HG03378 (cell line): Measurements from ENCODE around the gene REELD1.

Source experiments
- ATAC-seq: cut with Tn5 transposase; IDR thresholded peaks from one replicate; pipeline ENCODE4 v1.9.1; 2021; ENCODE audit warnings: mild to moderate bottlenecking, moderate library complexity; ENCODE audit not compliant: unreplicated experiment

Gene REELD1

DNA sequence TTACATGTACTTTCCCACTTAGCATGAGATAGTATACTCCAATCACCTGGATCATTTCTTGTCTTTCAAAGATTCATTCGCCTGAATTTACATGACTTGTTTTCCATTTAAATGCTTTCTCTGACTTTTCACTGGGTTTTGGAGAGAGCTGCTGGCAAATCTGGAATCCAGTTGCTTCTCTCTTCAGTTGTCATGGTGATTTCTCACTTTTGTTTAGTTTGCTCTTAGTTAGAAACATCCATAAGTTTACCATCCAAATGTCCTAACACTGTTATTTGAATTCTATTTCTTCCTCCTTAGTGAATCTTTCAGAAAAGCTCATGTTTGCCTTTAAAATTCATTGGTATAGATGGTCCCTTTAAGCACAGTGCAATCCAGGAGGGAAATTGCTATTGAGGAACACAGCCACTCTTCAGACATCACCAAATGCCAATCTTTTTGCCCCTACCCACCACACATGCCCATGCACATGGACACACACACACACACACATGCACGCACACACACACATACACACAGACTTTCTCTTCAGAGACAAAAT is 51.7 kb downstream of the REELD1 start:
- ATAC-seq = no peak

GRCh38 chr4:146267826-146268225 is 53.5 kb downstream of the REELD1 start:
- ATAC-seq = no peak

GRCh38 chr4:146269228-146269653 is 54.9 kb downstream of the REELD1 start:
- ATAC-seq = peak; percentile 56

GRCh38 chr4:146271466-146271865 is 57.1 kb downstream of the REELD1 start:
- ATAC-seq = no peak

GRCh38 chr4:146273204-146273901 is 59.0 kb downstream of the REELD1 start:
- ATAC-seq = peak; percentile 82

DNA sequence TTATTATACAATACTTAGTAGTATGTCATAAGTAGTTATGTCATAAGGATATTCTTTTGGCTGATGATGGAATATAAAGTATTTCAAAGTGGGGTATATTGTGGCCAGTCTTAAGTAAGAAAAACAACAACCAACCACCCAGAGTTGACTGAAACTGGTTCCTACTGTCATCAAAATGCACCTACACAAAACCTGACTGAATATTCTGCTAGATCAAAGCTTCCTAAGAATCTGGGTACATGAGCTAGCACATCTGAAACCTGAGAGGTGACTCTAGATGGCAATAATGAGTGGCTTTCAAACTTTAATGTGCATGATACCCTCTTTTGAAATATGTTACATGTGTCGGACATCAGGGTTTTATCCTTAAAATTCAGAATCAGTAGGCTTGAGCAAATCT is 60.4 kb downstream of the REELD1 start:
- no peak for ATAC-seq

DNA sequence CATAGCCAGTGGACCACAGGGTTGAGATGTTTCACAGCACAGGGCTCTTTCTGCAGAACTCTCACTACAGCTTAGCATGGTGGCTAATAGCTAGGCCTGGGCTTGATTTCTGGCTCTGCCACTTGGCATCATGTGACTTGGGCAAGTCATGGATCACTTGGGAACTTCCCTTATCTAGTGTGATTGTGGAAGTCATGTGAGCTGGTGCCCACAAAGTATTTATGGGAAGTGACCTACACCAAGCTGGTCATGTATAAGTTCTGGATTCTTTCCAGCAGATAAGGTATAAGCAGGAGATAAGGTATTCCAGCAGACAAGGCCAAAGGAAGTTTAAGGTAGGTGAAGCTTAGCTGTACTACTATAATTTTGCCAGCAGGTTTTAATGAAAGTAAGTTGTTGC is 61.0 kb downstream of the REELD1 start:
- ATAC-seq = no peak

- ATAC-seq = no peak
Observed at GRCh38 chr4:146278986-146279385, 64.6 kb downstream of the REELD1 start.
